ENCODE results near the gene ISCA2. TPM values are rescaled to one million over a fixed set of nuclear protein-coding genes. Genes with fewer than 3 reads are reported as not detected.
A peak's percentile ranks its signal among the peaks of the same experiment; 100 is the strongest.

The ISCA2 gene
- total and polyA plus RNA-seq, 5 donors from 2014 or later, result 19.9 to 114 (median 89.6) TPM

DNA sequence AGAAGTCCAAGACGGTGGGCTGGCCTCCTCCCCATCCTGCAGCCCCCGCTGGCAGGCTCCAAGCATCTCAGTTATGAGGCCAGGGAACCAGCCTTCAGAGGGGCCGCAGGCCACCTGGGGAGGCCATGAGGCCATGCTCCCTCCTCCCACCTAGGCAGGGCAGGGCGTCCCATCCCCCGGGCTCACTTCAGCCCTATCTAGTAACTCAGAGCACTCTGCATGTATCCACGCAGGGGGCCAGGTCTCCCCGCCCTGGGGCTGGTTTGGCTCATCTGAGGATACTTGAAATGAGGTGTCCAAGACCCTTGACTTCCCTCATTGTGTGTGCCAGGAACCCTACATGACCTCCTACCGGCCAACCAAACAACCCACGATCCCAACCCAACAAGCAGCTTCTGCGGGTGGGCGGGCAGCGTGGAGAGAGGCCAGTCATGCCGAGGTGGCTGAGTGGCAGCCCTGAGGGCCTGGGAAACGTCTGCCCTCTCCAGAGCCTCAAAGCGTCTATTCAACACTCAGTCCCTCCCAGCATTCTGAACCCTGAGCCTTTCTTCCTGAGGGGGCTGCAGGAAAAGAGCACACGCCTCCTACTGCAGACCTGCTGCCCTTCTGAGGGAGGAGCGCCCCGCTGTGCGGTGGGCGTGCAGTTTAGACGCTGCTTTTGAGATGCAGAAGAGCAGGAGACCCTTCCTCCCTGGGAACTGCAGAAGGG, 16.8 kb downstream of the ISCA2 start:
- peaks cover 0 to 2% (median 0%) of the 10 kb centered on the region in 7 donors for H3K9me3 Mint-ChIP-seq
- H3K36me3 ChIP-seq (ENCODE audit: control insufficient read depth, insufficient read depth, low read length), result no peaks in the 10 kb centered on the region
- no peaks in the 10 kb centered on the region for H3K36me3 Mint-ChIP-seq
- H3K4me1 Mint-ChIP-seq, result peaks cover 0 to 10% (median 5%) of the 10 kb centered on the region in 4 donors
- H3K4me3 ChIP-seq (ENCODE audit: low read depth, low read length), result no peak overlapping the region
- no peak overlapping the region for H3K27ac ChIP-seq (ENCODE audit: insufficient read depth, low read length, poor library complexity, severe bottlenecking)
- no peak for ATAC-seq (ENCODE audit: low read depth in 2 of 2)
- H3K27me3 Mint-ChIP-seq, result peaks cover 5% of the 10 kb centered on the region
- H3K27ac Mint-ChIP-seq, result no peak overlapping the region
- H3K27me3 ChIP-seq (ENCODE audit: control insufficient read depth, insufficient read depth, low read length), result peaks cover 4% of the 10 kb centered on the region
- H3K4me3 Mint-ChIP-seq, result no peak overlapping the region
- DNase-seq, result no peak
- no peaks in the 10 kb centered on the region for H3K9me3 ChIP-seq (ENCODE audit: control insufficient read depth in 2 of 2, low read length in 2 of 2)
- H3K4me1 ChIP-seq (ENCODE audit: control insufficient read depth, insufficient read depth, low read length, poor library complexity, severe bottlenecking), result no peaks in the 10 kb centered on the region

GRCh38 chr14:74510959-74511409, 17.4 kb downstream of the ISCA2 start:
- Mint-ChIP-seq H3K4me3 (no peak overlapping the region), H3K36me3 (no peaks in the 10 kb centered on the region), H3K27ac (peak overlapping the region in 1 of 3 donors; percentile 48), H3K27me3 (peaks cover 5% of the 10 kb centered on the region), H3K9me3 (peaks cover 0 to 2% (median 0%) of the 10 kb centered on the region in 7 donors), H3K4me1 (peaks cover 0 to 10% (median 5%) of the 10 kb centered on the region in 4 donors)
- Histone ChIP-seq H3K27ac (ENCODE audit: insufficient read depth, low read length, poor library complexity, severe bottlenecking) (no peak overlapping the region), H3K4me3 (ENCODE audit: low read depth, low read length) (no peak overlapping the region), H3K9me3 (ENCODE audit: control insufficient read depth in 2 of 2, low read length in 2 of 2) (no peaks in the 10 kb centered on the region), H3K27me3 (ENCODE audit: control insufficient read depth, insufficient read depth, low read length) (peaks cover 4% of the 10 kb centered on the region), H3K36me3 (ENCODE audit: control insufficient read depth, insufficient read depth, low read length) (no peaks in the 10 kb centered on the region), H3K4me1 (ENCODE audit: control insufficient read depth, insufficient read depth, low read length, poor library complexity, severe bottlenecking) (no peaks in the 10 kb centered on the region)
- no peak for ATAC-seq (ENCODE audit: low read depth in 2 of 2)
- no peak for DNase-seq

GRCh38 chr14:74511966-74512830, 18.6 kb downstream of the ISCA2 start:
- H3K27me3 Mint-ChIP-seq, result peaks cover 9% of the 10 kb centered on the region
- ATAC-seq (ENCODE audit: low read depth in 2 of 2) (no peak), DNase-seq (no peak)
- Histone ChIP-seq H3K4me1 (ENCODE audit: control insufficient read depth, insufficient read depth, low read length, poor library complexity, severe bottlenecking) (no peaks in the 10 kb centered on the region), H3K27me3 (ENCODE audit: control insufficient read depth, insufficient read depth, low read length) (peaks cover 4% of the 10 kb centered on the region), H3K4me3 (ENCODE audit: low read depth, low read length) (no peak overlapping the region), H3K9me3 (ENCODE audit: control insufficient read depth in 2 of 2, low read length in 2 of 2) (no peaks in the 10 kb centered on the region), H3K27ac (ENCODE audit: insufficient read depth, low read length, poor library complexity, severe bottlenecking) (no peak overlapping the region), H3K36me3 (ENCODE audit: control insufficient read depth, insufficient read depth, low read length) (no peaks in the 10 kb centered on the region)
- H3K4me3 Mint-ChIP-seq, result no peak overlapping the region
- H3K27ac Mint-ChIP-seq, result peak overlapping the region in 1 of 3 donors; percentile 37
- no peaks in the 10 kb centered on the region for H3K36me3 Mint-ChIP-seq
- H3K4me1 Mint-ChIP-seq, result peaks cover 0 to 9% (median 5%) of the 10 kb centered on the region in 4 donors
- H3K9me3 Mint-ChIP-seq, result peaks cover 0 to 2% (median 0%) of the 10 kb centered on the region in 7 donors

- H3K27me3 ChIP-seq (ENCODE audit: control insufficient read depth, insufficient read depth, low read length), result peaks cover 4% of the 10 kb centered on the region
- no peaks in the 10 kb centered on the region for H3K4me1 ChIP-seq (ENCODE audit: control insufficient read depth, insufficient read depth, low read length, poor library complexity, severe bottlenecking)
- no peaks in the 10 kb centered on the region for H3K36me3 Mint-ChIP-seq
- H3K9me3 Mint-ChIP-seq, result peaks cover 0 to 2% (median 0%) of the 10 kb centered on the region in 7 donors
- ATAC-seq (ENCODE audit: low read depth in 2 of 2) (no peak), DNase-seq (no peak)
- H3K27me3 Mint-ChIP-seq, result peaks cover 20% of the 10 kb centered on the region
- H3K27ac Mint-ChIP-seq, result peak overlapping the region in 1 of 3 donors; percentile 38
- H3K4me3 Mint-ChIP-seq, result no peak overlapping the region
- no peaks in the 10 kb centered on the region for H3K9me3 ChIP-seq (ENCODE audit: control insufficient read depth in 2 of 2, low read length in 2 of 2)
- no peaks in the 10 kb centered on the region for H3K36me3 ChIP-seq (ENCODE audit: control insufficient read depth, insufficient read depth, low read length)
- no peak overlapping the region for H3K27ac ChIP-seq (ENCODE audit: insufficient read depth, low read length, poor library complexity, severe bottlenecking)
- peaks cover 0 to 10% (median 5%) of the 10 kb centered on the region in 4 donors for H3K4me1 Mint-ChIP-seq
- H3K4me3 ChIP-seq (ENCODE audit: low read depth, low read length), result no peak overlapping the region
These were observed 20.9 kb downstream of the ISCA2 start for GRCh38 chr14:74514471-74514941.

DNA sequence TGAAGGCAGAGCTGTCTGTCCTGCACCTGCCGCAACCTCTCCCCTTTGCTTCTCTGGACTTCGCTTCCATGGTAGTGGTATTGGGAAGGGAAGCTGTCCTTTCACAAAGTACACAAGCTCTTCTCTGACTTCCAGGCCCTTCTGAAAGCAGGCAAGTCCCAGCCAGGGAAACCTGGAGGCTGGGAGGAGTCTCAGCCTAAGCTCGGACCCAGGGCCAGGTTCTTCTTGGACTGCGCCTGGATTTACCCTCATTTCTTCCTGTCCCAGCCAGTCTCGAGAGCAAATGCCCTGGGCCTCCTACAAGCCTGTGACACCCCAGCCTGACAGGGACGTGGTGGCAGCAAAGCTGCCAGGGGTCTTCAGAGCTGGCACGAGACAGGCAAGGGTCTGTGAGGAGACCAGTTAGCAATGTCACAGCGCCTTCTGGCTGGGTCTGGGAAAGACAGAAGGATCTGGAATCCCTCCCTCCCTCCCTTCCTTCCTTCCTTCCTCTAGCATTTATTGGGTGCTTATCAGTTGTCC, 22.4 kb downstream of the ISCA2 start:
- ATAC-seq (ENCODE audit: low read depth in 2 of 2), result no peak
- peaks cover 20% of the 10 kb centered on the region for H3K27me3 Mint-ChIP-seq

DNA sequence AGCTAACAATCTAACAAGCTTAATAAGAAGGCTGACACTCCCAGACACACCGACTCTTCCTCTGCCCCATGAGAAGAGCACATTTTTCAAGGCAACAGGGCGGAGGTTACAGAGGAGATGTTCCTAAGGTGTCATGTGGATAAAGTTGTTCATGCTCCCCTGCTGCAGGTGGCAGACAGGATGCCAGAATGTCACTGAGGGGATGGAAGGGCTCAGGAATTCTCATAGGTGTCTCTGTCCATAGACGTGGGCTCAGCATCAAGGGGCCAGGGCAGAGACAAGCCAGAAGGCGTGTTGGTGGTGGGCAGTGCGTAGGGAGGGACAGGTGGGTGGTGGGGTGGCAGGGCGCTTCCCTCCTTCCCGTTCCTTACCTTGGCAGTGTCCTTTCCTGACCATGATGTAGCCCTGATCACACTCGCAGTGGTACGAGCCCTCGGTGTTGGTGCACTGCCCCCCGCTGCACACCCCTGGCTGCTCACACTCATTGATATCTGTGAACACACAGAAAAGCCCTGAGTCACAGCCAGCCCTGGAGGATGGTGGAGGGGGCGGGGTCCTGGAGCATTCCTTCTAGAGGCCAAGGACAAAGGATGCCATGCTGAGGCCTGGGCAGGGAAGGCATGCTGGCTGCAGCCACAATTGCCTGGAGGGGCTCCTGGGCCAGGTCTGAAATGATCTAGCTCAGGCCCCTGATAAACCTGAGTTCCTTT, 23.0 kb downstream of the ISCA2 start:
- Histone ChIP-seq H3K36me3 (ENCODE audit: control insufficient read depth, insufficient read depth, low read length) (no peaks in the 10 kb centered on the region), H3K9me3 (ENCODE audit: control insufficient read depth in 2 of 2, low read length in 2 of 2) (no peaks in the 10 kb centered on the region), H3K27ac (ENCODE audit: insufficient read depth, low read length, poor library complexity, severe bottlenecking) (no peak overlapping the region), H3K4me3 (ENCODE audit: low read depth, low read length) (no peak overlapping the region), H3K27me3 (ENCODE audit: control insufficient read depth, insufficient read depth, low read length) (peaks cover 4% of the 10 kb centered on the region), H3K4me1 (ENCODE audit: control insufficient read depth, insufficient read depth, low read length, poor library complexity, severe bottlenecking) (no peaks in the 10 kb centered on the region)
- Mint-ChIP-seq H3K9me3 (peaks cover 0 to 2% (median 0%) of the 10 kb centered on the region in 7 donors), H3K27ac (no peak overlapping the region), H3K36me3 (no peaks in the 10 kb centered on the region), H3K27me3 (peaks cover 20% of the 10 kb centered on the region), H3K4me1 (peaks cover 0 to 10% (median 5%) of the 10 kb centered on the region in 4 donors), H3K4me3 (no peak overlapping the region)
- DNase-seq (no peak), ATAC-seq (ENCODE audit: low read depth in 2 of 2) (no peak)

More for the DNA sequence above, 22.4 kb downstream of the ISCA2 start:
- Histone ChIP-seq H3K4me3 (ENCODE audit: low read depth, low read length) (no peak overlapping the region), H3K27ac (ENCODE audit: insufficient read depth, low read length, poor library complexity, severe bottlenecking) (no peak overlapping the region), H3K36me3 (ENCODE audit: control insufficient read depth, insufficient read depth, low read length) (no peaks in the 10 kb centered on the region), H3K9me3 (ENCODE audit: control insufficient read depth in 2 of 2, low read length in 2 of 2) (no peaks in the 10 kb centered on the region), H3K27me3 (ENCODE audit: control insufficient read depth, insufficient read depth, low read length) (peaks cover 4% of the 10 kb centered on the region), H3K4me1 (ENCODE audit: control insufficient read depth, insufficient read depth, low read length, poor library complexity, severe bottlenecking) (no peaks in the 10 kb centered on the region)
- Mint-ChIP-seq H3K27ac (no peak overlapping the region), H3K9me3 (peaks cover 0 to 2% (median 0%) of the 10 kb centered on the region in 7 donors), H3K4me1 (peaks cover 0 to 10% (median 5%) of the 10 kb centered on the region in 4 donors), H3K4me3 (no peak overlapping the region), H3K36me3 (no peaks in the 10 kb centered on the region)
- DNase-seq, result no peak

- H3K27me3 ChIP-seq (ENCODE audit: control insufficient read depth, insufficient read depth, low read length), result peaks cover 4% of the 10 kb centered on the region
- DNase-seq (no peak), ATAC-seq (ENCODE audit: low read depth in 2 of 2) (no peak)
- peaks cover 0 to 10% (median 5%) of the 10 kb centered on the region in 4 donors for H3K4me1 Mint-ChIP-seq
- no peaks in the 10 kb centered on the region for H3K4me1 ChIP-seq (ENCODE audit: control insufficient read depth, insufficient read depth, low read length, poor library complexity, severe bottlenecking)
- H3K9me3 Mint-ChIP-seq, result peaks cover 0 to 2% (median 0%) of the 10 kb centered on the region in 7 donors
- no peaks in the 10 kb centered on the region for H3K9me3 ChIP-seq (ENCODE audit: control insufficient read depth in 2 of 2, low read length in 2 of 2)
- H3K27ac Mint-ChIP-seq, result no peak overlapping the region
- H3K4me3 ChIP-seq (ENCODE audit: low read depth, low read length), result no peak overlapping the region
- peaks cover 20% of the 10 kb centered on the region for H3K27me3 Mint-ChIP-seq
- no peaks in the 10 kb centered on the region for H3K36me3 Mint-ChIP-seq
- no peaks in the 10 kb centered on the region for H3K36me3 ChIP-seq (ENCODE audit: control insufficient read depth, insufficient read depth, low read length)
- H3K27ac ChIP-seq (ENCODE audit: insufficient read depth, low read length, poor library complexity, severe bottlenecking), result no peak overlapping the region
- H3K4me3 Mint-ChIP-seq, result no peak overlapping the region
These were observed 24.2 kb downstream of the ISCA2 start for GRCh38 chr14:74517731-74518130.

All from CD4-positive, CD25-positive, alpha-beta regulatory T cell (primary cell).